Measurements from ENCODE around the gene TBC1D23.

GRCh38 chr3:100230710-100231109 is 30.1 kb upstream of the TBC1D23 start:
- no peak for TF ChIP-seq CTCF (IDR thresholded peaks at IDR 0.05)
- no peak for TF ChIP-seq POLR2AphosphoS5 (IDR thresholded peaks at IDR 0.05)
